ENCODE results near the gene SERPINA6.
"Not testable (repeated sequence)": the region's sequence is repeated elsewhere in the genome, so short reads cannot be mapped to it uniquely, and the experiment has no call there.

The SERPINA6 gene, protein sequence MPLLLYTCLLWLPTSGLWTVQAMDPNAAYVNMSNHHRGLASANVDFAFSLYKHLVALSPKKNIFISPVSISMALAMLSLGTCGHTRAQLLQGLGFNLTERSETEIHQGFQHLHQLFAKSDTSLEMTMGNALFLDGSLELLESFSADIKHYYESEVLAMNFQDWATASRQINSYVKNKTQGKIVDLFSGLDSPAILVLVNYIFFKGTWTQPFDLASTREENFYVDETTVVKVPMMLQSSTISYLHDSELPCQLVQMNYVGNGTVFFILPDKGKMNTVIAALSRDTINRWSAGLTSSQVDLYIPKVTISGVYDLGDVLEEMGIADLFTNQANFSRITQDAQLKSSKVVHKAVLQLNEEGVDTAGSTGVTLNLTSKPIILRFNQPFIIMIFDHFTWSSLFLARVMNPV

DNA sequence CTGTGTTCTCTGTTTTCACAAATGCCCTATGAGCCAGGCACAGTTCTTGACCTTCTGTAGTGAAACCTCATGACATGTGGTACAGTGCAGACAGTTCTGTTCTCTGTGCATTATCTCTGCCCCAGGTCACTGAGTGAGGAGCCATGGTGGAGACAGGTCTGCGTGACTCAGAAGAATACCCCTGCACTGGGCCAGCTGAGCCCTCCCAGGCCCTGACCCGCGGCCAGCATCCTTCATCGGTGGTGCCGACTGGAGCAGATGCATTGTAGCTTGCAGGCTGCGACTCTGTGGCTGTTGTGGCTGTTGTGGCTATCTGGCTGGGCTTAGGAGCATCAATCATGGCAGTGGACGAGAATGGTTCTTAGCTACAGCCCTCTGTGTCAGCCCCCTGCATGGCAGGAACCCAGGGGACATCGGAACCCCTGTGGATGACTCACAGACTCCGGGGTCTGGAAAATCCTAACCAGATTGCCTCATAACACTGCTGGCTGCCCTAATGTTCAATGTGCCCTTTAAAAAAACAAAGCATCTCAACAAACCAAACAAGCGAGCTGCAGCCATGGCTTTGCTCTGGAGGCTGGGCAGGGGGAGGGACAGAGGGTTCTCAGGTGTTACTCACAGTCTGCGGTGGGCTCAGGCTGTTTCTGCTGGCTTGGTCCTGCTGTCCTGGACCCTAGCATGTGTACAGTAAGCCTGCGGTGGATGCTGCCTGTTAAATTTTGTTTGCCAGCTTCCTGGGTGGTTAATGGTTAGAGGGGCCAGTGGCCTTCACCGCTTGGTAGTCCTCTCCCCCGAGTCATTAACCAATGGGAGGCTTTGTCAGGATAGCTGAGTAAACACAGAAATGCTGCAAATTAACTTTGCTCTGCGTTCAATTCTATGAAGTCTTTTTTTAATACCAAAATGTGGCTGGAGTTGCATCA, at the start of gene SERPINA6:
SERPINA6 (minus strand) TSS at position 689 of the 923 bp plus-strand sequence. CDS start 8,688 bp downstream, outside the sequence.
- DNase-seq = no peak

DNA sequence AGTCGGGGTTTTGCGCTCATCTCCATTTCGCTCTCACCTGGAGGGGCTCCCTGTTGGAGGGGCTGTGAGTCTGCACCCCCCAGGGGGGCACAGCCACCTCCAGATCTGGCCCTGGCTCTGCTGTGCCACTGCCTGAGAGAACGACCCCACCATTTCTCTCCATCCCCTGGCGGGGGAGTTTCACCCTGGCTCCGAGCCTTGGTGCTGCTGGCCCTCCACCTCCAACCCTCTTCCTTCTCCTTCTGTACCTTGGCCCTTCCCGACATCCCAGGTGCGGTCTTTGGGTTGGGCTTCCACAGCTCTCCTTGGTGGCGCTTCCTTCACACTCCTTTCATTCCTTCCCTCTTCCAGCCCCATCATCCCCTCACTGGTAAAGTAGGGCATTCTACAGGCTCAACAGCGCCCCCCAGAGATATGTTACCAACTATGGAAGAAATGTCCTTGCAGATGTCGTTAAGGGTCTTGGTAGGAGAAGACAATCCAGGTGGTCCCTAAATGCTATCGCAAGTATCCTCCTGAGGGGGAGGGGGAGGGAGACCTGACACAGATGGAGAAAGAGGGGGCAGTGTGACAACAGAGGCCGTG, 49.0 kb upstream of the SERPINA6 start:
- peak in 1 of 3 donors; percentile 39 for DNase-seq

DNA sequence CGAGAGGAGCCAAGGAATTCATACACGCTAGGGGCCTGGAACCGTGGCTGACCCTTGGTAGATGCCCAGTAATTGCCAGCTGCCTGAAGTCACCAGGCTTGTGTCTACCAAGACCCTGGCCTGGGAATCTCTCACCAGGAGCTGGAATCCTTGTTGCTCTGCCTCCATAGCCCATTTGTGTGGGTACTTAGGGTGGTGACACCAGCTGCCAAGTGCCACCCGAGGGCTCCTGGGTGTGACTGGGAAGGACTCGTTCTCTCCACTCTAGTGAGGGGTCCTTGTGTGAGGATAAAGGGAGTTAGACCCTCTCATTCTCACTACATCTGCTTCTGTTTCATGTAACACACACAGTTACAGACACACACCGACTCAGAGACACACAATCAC, 47.4 kb upstream of the SERPINA6 start:
- no peak for DNase-seq

DNA sequence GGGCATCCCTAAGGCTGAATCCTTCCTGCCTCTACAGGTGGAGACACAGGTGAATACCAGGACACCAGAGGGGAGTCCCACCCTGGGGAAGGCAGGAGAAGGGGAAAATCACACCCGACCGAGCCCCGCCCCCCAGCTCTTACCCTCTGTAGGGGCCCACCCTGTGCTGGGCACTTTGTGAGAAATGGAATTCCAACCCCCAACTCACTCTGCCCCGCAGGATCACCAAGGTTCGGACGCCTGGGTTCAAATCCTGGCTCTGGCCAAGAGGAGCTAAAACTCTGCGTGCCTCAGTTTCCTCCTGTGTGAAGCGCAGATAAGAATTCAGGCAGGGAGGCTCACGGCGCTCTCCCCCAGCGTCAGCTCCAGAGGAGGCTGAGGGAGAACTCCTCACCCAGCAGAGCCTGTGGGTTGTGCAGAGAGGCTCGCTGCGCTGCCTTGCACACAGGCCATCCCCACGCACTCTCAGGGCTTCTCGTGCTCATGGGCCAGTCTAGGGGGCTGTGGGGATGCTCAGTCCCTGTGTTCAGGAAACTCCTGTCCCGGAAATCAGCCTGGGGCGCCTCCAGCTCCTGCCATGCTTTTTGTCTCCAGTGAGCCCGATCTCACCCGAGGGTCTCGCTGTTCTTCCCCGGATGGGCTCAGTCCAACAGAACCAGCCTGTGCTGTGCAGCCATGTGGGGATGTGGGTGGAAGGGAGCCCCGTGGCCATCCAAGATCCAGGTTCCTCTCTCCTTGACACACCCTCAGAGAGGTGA, 46.8 kb upstream of the SERPINA6 start:
- not testable (repeated sequence) for DNase-seq

DNA sequence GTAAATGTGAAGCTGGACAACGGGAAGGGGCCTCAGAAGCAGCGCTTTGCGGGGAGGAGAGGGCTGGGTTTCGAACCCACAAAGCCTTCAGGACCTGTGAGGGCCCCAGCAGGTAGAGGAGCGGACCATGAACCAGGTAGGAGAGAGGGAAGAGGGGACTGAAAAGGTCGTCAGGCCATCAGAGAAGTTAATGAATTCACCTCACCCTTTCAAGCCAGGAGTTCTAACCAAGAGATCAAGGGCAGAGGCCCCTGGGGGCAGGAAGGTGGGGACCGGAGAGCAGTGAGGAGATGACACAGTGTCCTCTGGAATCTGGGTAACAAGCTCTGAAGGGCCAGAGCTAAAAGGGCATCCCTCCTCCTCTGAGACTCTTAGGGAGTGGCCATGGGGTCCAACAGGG, 45.8 kb upstream of the SERPINA6 start:
- DNase-seq = no peak

DNA sequence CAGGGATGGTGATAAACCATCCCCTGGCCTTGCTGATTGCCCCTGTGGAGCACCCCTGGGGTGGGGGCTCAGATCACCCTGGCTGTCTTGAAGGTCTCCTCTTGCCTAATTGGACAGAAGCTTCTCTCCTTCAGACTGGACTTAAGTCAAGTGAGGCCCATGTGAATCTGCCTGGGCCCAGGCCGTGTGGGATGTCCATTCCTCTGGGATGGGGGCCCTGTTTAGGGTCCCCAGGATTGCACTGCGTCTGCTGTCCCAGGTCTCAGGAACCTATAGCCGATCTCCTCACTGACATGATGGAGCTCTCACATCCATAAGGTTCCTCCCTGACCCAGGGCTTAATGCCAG, 45.1 kb upstream of the SERPINA6 start:
- no peak for DNase-seq

DNA sequence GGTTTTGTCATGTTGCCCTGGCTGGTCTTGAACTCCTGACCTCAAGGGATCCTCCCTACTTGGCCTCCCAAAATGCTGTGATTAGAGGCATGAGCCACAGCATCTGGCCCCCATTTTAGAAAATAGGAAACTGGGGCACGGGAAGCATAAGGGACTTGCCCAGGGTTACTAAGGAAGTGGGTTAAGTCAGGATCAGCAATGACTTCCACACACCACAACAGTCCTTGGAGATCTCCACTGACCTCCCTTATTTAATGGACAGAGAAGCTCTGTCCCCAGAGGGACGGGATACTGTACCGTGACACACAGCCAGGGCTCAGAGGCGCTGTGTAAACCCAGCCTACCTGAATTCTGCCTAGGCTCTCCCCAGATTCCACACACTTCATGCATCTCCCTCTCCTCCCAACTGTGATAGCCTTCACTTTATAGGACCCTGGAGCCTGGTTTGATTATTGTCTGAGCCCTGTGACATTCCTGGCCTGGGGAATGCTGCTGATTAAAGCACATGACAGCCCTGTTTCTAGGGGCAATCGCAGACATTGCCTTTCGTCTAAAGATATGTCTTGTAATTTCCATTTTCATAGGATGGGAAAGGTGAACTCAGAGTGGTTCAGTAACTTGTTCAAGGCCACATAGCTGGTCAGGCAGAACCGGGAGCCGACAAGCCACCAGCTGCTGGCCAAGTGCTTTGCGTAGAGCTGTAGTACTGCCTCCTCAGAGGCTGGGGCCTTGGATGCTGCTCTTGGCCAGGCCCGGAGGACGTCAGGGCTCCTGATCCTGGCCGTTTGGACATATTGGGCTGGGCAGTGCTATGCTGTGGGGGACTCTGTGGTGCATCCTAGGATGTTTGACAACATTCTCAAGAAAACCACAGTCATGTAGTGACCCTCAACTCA, 44.5 kb upstream of the SERPINA6 start:
- peak; percentile 84 to 94 (median 92) for DNase-seq

DNA sequence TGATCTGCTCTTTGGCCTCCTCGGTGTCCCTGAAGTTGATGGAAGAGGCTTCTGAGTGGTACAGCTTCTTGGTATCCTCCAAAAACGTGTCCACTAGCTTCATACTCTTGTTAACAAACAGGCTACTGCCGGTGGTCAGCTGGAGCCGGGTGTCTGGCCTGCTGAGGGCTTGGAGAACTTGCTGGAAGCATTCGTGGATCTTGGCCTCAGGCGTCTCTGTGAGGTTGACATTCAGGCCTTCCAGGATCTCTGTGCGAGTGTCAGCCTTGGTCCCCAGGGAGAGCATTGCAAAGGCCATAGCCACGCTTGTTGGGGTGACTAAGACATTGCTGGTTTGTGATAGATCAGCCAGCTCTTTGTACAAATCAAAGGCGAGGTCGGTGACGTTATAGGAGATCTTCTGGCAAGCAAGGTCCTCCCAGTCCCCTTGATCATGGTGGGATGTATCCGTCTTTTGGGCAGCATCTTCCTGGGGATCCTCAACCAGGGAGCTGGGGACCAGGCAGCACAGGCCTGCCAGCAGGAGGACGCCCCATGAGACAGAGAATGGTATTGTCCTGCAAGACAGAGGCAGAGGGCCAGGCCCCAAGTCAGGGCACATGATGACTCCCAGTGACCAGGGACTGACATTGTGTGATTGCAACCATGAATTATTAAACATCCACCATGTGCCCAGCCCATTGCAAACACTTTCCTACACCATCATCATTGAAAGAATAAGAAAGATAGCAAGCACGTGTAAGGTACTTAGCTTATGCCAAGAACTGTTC, 43.2 kb upstream of the SERPINA6 start, which contains the start of gene SERPINA2:
SERPINA2 (minus strand) TSS at position 553 of the 770 bp plus-strand sequence.
- peak in 1 of 3 donors; percentile 46 for DNase-seq

DNA sequence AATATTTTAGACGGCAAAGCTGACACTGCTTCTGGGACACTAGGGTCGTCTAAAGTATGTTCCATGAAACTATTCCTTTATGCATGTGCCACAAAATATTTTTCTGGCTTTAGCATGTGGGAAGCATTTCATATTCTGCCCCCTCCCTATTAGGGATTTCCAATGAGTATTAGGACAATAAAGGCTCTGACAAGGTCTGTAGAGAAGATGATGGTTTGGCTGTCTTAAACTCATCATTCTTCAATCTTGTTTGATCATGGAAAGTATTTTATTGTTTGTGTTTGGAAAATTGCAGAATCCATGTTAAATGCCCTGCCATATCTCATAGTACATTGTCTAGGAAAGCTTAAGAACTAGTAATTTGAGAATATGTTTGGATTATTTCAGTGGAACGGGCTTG, 42.5 kb upstream of the SERPINA6 start:
- DNase-seq = no peak

DNA sequence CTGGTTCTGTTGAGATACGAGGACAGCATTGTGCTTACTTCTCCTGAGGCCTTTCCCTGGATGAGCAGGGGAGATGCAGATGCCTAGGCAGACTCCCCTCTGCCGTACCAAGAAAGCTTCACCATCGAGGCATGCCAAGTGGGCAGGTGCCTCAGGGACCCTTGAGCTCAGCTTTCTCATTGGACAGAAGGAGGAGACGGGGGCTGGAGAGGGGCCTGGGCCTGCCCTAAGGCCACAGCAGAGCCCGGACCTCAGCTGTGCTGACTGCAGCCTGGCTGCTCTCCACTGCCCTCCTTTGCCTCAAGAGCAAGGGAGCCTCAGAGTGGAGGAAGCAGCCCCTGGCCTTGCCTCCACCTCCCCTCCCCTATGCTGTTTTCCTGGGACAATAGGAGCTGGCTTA, 41.8 kb upstream of the SERPINA6 start:
- DNase-seq = no peak

DNA sequence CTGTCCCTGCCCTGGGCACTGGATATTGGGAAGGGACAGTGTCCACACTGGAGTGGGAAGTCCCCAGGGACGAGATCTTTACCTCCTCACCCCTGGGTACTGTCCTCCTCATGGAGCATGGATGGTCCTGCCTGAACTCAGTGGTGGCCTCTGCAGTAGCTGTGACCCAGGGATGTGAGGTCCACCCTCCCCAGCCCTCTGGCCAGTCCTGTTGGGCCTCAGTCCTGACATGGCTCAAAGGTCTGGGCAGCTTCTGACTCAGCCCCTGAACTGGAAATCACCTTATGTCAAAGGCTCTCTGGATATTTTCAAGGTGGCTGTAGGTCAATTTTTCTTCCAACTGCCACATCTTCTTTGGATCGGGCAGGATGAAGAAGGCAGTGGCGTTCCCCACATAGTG, 40.9 kb upstream of the SERPINA6 start:
- peak in 1 of 3 donors; percentile 32 for DNase-seq

DNA sequence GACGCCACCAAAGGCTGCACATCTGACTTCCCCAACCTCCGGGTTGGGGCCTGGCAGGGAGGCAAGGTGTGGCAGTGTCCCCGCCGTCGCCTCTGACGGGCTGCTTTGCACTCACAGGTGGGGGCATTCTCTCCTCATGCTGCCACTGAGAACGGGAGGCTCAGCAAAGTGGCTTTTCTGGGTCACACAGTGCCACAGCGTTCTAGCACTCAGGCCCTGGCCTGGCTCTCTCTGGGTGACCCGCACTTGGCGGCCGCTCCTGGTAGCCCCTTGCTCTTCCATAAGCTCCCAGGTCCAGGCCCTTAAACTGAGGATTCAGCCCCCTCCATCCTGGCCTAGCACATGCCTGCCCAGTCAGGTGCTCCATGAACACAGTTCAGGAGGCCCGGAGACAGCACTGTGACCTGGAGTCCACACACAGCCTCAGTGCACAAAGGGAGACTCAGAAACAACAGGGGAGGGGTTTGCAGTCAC, 40.1 kb upstream of the SERPINA6 start:
- no peak for DNase-seq

DNA sequence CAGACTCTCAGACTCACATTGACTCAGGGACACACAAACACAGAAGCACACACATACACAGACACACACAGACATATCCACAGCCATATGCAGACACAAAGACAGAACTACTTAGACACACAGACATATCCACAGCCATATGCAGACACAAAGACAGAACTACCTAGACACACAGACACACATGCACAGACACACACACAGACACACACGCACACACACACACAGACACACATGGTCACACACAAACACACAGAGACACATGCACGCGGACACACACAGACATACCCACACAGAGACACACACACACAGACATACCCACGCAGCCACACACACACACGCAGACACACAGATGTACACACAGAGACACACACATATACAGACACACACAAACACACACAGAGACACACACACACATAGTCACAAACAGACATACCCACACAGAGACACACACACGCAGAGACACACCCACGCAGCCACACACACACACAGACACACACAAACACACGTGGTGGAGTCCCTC, 39.5 kb upstream of the SERPINA6 start:
- no peak for DNase-seq

DNA sequence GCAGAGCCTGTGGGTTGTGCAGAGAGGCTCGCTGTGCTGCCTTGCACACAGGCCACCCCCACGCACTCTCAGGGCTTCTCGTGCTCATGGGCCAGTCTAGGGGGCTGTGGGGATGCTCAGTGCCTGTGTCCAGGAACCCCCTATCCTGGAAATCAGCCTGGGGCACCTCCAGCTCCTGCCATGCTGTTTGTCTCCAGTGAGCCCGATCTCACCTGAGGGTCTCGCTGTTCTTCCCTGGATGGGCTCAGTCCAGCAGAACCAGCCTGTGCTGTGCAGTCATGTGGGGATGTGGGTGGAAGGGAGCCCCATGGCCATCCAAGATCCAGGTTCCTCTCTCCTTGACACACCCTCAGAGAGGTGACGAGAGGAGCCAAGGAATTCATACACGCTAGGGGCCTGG, 38.5 kb upstream of the SERPINA6 start:
- no peak for DNase-seq

DNA sequence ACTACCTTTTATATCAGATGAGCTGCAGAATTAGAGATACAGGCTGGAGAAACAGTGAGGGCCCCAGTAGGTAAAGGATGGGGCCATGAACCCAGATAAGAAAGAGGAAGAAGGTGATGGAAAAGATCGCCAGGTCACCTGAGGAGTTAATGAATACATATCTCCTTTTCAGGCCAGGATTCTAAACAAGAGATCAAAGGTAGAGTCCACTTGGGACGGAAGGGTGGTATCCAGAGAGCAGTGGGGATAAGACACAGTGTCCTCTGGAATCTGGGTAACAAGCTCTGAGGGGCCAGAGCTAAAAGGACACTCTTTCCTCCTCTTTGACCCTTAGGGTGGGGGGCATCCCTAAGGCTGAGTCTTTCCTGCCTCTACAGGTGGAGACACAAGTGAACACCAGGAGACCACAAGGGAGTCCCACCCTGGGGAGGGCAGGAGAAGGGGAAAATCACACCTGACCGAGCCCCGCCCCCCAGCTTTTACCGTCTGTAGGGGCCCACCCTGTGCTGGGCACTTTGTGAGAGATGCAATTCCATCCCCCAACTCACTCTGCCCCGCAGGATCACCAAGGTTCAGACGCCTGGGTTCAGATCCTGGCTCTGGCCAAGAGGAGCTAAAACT, 37.9 kb upstream of the SERPINA6 start:
- DNase-seq = no peak

DNA sequence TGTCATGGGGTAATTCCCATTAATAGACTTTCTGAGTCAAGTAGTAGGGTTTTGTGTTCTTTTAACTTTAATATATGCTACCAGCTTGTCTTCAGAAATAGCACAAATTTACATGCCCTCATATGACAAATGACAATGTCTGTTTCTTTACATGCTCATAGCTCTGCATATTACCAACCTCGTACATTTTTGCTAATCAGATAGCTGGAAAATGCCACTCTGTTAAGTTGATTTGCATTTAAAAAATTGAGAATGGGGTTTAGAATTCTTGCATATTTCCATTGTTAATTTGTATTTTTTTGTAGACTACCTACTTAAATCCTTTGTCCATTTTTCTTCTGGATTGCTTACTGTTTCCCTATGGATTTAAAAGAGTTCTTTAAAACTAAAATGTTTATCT, 34.0 kb upstream of the SERPINA6 start:
- DNase-seq = no peak

DNA sequence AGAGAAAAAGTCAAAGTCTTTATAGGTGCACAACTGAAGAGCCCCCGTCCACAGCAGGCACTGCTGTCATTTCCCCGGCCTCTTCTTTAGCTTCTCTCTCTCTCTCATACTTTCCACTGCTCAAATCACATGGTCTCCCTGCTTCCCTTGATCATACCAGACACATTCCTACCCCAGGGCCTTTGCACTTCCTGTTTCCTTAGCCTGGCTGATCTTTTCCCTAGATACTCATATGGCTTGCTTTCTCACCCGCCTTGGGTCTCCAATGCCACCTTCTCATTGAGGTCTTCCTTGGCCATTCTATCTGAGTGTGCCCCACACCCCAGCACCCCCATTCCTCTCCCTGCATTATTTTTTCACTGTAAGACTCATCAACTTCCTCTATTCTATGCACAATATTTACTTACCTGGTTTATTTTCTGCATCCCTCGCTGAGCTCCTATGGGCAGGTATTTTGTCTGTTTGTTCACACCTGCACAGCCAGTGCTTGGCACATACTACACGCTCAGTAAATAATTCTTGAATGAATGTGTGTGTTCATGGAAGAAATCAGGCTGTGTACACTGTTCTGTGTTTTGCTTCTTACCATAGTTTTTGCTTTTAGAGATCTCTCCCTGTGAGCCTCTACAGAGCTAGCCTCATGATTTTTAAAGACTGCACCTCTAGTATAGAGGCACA, 33.4 kb upstream of the SERPINA6 start:
- DNase-seq = no peak

DNA sequence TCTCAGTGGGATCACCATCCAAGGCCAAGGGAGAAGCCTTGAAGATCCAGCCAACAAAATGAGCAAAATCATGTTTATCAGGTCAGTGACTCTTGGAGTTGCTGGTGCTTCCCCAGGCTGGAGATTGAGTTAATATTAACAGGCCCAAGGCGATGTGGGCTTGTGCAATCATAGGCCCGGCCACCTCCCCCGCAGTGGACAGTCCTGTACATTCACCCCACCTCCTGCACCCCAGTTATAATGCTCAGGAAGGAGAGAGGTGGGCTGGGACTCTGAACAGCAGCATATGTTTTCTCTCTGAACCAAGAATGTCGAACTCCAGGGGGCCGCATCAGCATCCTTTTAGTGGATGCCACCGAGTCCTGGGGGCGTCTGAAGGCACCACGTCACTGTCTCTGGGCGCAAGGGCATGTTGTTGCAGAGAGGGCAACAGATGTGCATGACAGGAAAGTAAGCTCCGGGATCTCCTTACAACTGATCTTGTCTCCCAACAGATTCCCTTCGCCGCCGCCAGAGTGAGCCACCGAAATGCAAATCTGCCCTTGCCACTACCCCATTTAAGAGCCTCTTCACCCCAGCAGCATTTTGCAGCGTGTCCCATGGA, 32.2 kb upstream of the SERPINA6 start:
- DNase-seq = peak; percentile 66 to 75 (median 74)

Measured in suppressor macrophage treated with lipopolysaccharide for 1 hour (primary cell).